NCI-H2227 (cell line): ENCODE results near the gene SRP9.
"Not testable (repeated sequence)": the region's sequence is repeated elsewhere in the genome, so short reads cannot be mapped to it uniquely, and the experiment has no call there.

ENCODE experiments used
- DNase-seq: peaks from one replicate; lab custom pipeline; 2025; ENCODE audit not compliant: unreplicated experiment; lab: John Stamatoyannopoulos, UW

SRP9 gene

DNA sequence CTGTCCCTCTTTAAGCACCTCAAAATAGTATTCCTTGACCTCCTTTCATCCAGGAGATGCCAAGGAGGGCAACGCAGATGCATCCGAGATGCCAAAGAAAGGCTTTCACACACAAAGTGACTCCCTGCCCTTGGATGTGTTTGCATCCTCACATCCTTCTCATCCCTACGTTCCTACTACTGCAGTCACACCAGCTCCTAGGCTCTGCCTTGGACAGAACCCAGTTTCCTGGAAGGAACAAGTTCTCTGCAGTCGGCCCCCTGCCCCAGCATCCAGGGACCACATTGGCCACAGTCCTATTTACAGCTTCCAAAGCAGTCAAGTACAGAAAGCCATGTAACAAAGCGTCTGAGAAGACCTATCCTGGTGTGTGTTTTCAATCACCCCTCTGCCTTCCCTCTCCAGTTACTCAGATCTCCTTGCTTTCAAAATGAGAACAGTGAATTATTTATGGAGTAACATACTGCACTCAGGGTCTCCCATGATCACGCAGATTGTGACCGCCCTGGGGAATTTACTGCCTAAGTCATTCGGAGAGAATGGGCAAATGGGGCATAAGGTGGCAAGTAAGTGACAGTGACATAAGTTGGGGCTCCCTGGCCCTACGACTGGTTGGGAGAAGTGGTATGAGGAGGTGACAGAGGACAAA, 21.8 kb upstream of the SRP9 start:
- no peak for DNase-seq

DNA sequence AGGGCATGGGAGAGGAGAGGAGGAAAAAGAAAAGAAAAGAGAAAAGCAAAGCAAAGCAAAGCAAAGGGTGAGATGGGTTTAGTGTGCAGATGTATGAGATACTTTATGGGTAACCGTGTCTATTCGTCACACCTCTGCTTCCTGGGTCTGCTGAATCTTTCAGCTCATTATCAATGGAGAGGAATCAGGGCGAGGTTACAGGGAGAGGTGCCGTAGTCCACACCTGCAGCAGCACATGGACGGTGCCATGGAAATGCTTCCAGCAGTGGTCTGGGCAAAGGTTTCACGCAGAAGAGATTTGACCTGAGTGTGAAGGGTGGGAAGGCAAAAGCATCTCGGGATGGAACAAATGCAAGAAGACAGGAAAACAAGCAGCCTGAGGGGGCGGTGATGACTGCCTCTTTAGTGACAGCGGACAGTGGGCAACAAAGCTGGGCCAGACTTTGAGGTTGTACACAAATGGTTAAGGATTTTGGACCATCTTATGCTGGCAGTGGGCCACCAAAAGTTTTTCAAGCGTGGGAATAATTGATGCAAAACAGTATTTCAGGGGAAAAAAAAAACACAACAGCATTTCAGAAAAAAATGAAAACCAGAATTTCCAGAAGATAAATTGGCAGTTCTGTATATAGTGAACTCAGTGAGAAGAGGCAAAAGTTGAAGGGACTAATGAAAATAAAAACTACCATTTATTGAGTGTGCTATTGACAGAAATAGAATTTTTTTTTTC, 19.5 kb upstream of the SRP9 start:
- DNase-seq = no peak

DNA sequence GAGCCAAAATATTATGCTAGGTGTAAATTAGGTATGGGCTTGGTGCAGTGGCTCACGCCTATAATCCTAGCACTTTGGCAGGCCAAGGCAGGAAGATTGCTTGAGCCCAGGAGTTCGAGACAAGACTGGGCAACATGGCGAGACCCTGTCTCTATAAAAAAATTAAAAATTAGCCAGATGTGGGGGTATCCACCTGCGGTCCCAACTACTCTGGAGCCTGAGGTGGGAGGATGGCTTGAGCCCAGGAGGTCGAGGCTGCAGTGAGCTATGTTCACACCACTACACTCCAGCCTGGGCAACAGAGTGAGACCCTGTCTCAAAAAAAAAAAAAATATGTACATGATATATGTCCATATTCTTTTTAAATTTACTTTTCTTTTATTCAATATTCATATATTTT, 17.7 kb upstream of the SRP9 start:
- not testable (repeated sequence) for DNase-seq

DNA sequence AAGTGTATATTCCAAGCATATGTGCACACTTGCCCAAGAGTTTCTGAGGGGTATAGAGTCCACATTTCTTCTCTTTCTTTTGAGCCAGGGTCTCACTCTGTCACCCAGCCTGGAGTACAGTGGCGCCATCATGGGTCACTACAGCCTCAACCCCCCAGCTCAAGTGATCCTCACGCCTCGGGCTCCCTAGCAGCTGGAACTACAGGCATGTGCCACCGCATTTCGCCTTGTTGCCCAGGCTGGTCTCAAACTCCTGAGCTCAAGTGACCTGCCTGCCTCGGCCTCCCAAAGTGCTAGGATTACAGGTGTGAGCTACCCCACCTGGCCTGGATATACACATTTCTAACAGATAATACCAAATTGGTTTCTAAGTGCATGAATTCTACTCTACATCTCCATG, 17.1 kb upstream of the SRP9 start:
- no peak for DNase-seq

DNA sequence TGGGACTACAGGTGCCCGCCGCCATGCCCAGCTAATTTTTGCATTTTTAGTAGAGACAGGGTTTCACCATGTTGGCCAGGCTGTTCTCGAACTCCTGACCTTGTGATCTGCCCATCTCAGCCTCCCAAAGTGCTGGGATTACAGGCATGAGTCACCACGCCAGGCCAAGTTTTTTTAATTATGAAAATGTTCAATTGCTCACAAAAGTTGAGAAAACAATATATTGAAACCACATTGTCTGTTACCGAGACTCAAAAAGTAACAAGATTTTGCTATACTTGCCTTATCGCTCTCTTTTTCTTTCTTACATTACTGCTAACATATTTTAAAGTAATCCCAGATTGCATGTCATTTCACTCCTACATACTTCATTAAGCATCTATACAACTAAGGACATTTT, 16.2 kb upstream of the SRP9 start:
- not testable (repeated sequence) for DNase-seq

DNA sequence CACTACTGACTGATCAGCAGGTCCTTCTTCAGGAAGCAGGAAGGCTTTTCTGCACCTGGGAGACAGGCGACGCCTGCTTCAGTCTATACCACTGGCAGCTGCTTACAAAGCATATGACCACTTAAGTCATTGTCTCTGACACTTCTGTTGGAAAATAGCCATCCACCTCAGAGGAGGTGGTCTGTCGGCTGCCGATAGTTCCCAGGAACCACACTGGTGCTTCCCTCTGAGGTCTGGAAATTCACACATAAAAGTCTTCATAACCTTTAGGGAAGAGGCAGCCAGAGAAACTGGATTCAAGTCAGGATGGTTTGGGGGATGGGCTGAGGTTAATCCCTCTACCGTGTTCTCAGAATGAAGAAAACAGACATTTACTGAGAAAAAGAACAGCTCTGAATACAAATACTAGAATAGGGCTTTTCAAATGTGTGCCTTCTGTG, 15.6 kb upstream of the SRP9 start:
- DNase-seq = peak; percentile 60

DNA sequence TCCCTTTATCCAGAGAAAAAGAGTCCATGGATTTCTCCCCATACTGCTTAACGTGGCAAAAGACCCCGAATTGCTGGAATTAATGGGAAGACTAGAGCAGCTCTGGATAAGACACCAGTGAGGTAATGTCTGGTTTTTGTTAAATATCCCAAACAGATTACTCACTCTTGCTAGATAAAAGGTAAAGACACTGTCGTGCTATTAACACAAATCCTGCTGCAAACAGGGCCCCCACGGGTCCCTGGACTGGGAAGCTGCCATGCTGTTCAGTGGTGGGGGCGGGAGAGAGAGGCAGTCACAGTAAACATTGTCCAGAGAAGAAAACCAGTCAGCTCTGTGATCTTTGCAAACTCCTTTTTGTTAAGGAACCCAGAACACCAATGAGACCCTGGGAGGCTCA, 15.2 kb upstream of the SRP9 start:
- DNase-seq = peak; percentile 26

DNA sequence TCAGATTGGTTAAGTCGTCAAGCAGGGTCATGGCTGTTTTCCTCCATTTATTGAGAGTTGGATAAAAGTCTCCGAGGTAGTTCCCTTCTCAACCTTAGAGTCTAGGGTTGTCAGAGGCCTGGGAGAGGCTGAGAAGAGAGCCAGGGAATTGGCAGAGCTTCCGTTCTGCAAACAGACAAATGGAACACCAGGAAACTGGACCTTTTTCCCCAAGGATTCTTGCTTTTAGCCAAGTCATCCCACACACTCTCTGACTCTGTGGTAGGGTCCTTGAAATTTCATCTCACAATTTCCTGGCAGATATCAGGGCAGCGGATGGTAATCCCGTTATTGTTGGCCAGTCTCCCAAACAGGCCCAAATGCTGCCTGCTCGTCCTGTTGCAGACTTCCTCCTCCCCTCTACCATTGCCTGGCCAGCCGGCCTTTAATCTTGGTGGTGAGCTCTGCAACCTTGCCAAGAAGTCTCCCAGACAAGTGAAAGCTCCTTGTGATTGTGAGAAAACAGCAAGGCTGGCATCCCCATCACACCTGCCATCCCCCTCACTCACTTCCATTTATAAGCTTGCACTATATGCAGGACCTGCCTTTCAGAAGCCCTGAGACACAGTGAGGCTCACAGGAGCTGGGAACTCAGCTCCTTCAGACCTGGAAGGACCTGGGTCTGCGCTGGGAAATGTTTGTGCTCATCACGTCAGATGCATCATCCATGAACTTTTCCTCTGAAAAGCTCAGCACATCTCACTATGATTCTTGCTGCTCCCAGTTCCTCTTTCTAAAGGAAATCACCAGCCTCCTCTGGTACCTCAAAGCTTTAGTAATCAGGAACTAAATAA, 13.7 kb upstream of the SRP9 start:
- DNase-seq = no peak

DNA sequence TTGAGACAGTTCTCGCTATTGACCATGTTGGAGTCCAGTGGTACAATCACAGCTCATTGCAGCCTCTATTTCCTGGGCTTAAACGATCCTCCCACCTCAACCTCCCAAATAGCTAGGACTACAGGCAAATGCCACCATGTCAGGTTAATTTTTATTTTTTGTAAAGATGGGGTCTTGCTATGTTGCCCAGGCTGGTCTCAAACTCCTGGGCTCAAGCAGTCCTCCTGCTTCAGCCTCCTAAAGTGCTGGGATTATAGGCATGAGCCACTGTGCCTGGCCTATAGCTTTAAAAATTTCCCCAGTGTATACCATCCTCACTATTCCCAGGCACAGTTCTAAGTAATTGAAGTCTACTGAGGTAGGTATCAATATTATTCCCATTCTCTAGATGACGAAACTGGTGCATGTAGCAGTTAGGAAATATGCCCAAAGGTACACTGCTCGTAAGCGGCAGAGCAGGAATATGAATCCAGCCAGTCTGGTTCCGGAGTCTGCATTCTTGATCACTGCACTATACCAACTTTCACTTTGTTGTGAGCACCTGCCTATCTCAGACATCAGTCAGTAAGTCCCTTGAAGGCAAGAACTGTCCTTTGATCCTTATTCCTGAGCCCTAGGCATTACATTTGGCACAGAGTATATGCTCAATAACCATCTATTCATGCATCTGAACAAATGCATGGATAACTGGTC, 11.5 kb upstream of the SRP9 start:
- DNase-seq = no peak

DNA sequence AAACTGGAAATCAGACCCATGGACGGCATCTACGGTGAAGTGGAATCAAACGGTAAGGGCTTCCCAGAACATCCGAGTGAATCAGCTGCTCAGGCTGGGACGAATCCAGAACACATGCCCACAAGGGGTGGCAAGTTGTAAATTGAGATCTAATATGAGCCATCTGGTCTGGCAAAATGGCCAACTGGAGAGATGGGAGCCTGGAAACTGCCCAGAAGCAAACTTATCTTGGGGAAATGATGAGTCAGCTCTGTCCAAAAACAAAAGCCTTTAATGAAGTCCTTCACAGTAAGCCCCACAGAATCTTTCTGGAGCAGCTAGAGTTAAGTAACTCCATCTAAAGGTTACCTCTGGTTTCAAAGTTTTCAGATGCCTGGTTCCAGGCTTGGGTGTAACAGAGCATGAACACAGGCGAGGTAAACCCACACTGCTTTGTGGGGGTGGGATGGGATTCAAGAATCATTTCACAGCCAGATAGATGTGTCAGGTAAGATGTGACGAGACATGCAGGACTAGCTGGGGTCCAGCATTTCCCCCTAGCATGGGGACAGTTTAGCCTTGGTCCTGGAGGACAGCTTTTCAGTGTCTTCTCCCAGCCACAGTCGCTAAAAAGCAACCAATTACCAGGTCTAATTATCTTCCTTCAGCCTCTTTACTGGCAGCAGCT, 10.5 kb upstream of the SRP9 start:
- no peak for DNase-seq

DNA sequence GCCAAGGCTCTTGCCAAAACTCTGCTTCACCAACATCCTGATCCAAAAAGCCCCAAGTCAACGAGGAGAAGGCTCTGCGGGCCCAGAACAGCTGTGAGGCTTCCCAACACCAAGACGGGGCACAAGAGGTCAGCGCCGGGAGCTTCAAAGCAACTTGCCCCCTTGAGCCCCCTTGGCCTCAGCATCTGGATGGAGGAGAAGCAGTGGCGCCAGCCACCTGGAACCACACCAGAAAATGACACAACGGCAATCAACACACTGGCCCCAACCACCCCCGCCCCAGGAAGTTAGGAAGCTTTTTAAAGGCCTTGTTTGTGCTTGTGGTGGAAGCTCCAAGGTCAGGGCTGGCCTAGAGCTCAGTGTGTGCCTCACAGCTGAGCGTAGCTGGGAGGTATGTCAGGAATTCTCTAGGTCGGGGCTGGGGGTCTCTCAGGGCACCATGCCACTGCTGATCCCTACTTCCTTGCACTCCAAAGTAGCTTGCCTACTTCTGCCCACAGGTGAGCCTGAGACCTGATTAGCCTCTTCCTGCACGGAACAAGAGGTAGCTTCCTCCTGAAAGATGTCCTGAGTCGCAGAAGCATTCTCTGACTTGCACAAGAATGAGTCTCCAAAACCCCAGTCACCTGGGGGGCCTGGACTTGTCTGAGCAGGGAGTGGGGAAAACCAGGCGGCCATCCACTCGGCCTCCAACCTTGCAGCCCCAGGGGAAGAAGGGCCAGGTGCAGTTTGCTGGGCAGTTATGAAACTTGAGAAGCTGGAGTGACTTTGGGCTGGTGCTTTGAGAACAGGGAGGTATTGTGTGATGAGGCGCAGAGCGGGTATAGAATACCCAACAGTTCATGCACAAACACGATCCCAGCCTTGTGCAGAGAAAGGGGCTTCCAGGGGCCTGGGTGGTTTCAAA, 9.7 kb upstream of the SRP9 start:
- no peak for DNase-seq

DNA sequence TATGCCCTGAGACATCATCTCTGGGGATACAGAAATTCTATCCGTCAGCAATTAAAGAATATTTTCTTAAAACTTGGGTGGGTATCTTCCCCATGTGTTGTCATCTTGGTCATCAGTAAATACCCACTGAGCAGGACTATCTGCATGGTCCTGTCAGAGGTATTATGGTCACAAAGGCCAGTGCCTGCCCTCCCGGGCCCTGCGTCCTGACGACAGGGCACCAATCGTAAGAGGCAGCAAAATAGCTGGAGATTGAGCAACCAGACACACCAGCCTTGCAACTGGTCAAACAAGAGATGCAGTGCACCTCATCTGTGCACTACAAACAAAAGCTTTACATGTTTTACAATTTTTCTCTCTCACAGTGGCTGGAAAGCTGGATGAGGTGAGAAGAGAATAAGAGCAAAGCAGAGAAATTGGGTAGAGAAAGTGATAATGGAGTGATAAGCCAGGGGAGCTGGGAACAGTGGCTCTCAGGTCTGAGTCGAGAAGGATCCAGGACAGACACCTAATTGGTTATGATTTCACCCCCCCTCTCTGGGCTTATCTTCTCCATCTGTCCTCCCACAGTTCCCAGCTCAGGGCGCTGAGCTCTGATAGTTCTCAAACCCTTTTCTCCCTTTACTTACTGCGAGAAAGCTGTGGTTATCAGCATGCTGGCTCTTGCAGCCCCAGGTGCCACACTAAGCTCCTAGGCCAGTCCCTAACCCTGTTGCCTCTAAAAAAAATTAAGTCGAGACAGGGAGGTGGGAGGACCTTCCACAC, 8.8 kb upstream of the SRP9 start:
- DNase-seq = no peak

DNA sequence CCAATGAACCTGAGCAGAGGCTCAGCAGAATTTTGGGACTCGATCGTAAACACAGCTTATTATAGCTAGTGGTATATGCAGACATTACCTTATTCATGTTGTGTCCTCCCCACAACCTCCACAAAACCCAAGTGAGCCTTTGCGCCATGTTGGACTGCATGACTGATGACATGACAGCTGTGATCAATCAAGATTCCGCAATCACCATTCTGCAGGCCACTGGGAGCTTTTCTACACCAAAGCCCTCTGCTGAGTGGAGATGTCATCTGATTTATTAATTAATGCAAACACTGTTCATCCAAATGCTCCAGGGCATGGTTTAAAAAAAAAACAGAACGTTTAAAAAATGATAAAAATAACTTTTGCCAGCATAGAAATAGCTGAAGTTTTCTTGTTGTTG, 7.9 kb upstream of the SRP9 start:
- no peak for DNase-seq

DNA sequence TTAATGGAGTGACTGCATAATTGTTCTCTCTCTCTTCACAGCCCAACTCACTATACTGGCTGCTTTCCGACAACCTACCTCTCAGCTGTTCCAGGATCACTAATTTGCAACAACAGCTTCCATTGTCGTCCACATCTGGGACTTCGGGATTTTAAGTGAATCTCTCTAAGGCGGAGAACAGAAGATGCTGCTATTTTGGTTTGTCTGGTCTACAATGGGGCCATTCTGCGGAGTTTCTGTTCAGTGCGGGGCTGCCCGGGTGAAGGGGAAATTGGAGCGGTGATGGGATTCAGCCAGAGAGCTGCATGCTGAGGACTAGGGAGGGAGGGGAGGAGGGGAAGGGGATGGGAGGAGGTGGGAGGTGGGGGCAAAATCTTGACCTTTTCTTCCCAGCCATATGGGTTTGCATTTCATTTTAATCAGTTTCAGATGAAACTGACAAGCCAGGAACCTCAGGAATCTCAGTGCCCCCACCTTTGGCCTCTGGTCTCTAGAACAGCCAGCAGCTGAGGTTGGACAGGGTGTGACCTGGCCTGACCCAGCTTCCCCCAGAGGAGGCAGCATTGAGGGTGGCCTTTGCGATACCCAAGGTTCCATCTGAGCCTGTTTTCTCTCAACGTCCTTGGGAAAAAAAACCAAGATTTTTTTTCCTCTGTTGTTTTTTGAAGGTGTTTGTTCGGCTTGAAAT, 6.9 kb upstream of the SRP9 start:
- no peak for DNase-seq

DNA sequence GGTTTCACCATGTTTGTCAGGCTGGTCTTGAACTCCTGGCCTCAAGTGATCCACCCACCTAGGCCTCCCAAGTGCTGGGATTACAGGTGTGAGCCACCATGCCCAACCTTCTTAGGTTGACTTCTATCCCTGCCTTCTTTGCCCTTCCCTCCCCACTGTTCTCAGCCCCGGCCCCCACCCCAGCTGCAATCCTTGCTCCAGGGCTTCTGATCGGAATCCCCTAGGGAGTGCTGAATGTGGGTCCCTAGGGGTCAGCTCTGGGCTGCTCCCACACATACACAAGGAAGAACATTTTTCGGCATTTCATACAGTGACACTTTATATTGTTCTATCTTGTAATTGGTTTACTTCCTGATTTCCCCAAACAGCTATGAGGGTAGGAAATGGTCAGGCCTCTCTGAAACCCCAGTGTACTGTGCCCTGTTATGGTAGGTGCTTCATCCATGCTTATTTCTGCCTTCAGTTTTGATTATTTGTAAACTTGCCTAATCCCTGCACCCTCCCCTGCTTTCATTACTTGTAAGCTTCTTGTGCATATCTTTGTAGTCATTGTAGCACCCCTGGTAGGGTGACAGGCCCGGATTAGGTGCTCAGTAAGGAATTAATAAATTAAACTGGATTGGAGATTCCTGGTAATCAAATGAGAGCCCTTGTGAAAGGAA, 5.8 kb upstream of the SRP9 start:
- no peak for DNase-seq

DNA sequence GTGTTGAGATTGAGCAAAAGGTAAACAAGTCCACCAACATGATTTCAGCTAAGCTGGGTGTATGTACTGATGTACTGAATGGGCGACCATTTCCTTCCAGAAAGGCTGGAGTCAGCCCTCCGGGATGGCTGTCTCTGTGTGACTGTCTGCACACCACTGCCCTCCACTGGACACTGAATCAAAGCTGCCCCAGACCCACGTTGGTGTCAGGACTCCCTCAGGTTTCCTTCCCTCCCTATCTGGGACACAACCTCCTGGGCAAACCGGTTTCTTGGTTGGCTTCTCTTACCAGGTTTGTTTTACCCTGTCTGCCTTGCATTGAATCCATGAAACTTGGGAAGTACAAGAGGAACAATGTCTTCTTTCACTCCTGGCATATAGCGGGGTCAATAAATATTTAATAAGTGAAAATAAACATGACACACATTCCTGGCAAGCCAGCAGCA, 5.3 kb upstream of the SRP9 start:
- peak; percentile 88 for DNase-seq

DNA sequence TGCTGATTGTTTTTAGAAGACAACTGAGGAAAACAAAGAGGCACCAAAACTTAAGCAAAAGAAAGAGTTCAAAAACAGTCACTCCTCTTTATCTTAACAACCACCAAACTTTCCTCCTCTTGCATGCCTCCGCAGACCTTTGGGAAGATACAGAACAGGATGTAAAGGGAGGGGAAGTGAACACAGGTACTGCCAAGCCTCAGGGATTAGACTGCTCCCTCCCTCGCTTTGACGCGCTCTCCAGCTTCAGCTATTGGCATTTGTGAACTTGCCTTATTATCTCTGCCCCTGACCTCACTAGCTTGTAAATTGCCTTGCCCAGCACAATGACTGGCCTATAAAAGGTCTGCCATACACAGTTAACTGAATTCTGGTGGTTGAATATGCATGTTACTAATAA, 4.8 kb upstream of the SRP9 start:
- no peak for DNase-seq
